Esophagus squamous epithelium (tissue), 5 donors: Measurements from ENCODE around the gene LRP1B. TPM values are rescaled to one million over a fixed set of nuclear protein-coding genes. Genes with fewer than 3 reads are reported as not detected.

Experiments
- DNase-seq: peaks from one replicate; lab custom pipeline; 2025; lab: John Stamatoyannopoulos, UW
- H3K27ac ChIP-seq, 4 donors: fragments of 200-600 bp; sonication (generic); one replicate each; pipeline ENCODE4 v1.5.1; 2016 to 2019; ENCODE audit warnings: mild to moderate bottlenecking in 1 of 4
- H3K27me3 ChIP-seq, 4 donors: fragments of 200-600 bp; sonication (generic); 1 replicate in 3 of 4; 2 replicates in 1 of 4; pipeline versions ENCODE4 v1.5.1 to v1.6.0; 2017 to 2021; ENCODE audit warnings: antibody characterized with exemption in 1 of 4
- H3K36me3 ChIP-seq, 3 donors: fragments of 200-600 bp; sonication (generic); one replicate each; pipeline ENCODE4 v1.5.1; 2016 to 2019
- H3K4me1 ChIP-seq, 3 donors: fragments of 200-600 bp; sonication (generic); one replicate each; pipeline ENCODE4 v1.5.1; 2017 to 2019
- H3K4me3 ChIP-seq, 4 donors: fragments of 200-600 bp; sonication (generic); 1 replicate in 3 of 4; 2 replicates in 1 of 4; pipeline ENCODE4 v1.5.1; 2016 to 2019; ENCODE audit warnings: mild to moderate bottlenecking in 2 of 4, moderate library complexity in 1 of 4
- H3K9me3 ChIP-seq, 3 donors: fragments of 200-600 bp; sonication (generic); one replicate each; pipeline ENCODE4 v1.5.1; 2016 to 2019
- CTCF ChIP-seq, 6 experiments: fragments of 450-650 bp in 4 of 6; fragments of 200-600 bp in 2 of 6; sonication (generic) in 2 of 6; IDR thresholded peaks; one replicate each; pipeline ENCODE4 v1.5.1; 2016 to 2019; ENCODE audit warnings: antibody characterized with exemption in 6 of 6, mild to moderate bottlenecking in 4 of 6, moderate library complexity in 4 of 6
- POLR2A ChIP-seq, 4 donors: fragments of 450-650 bp; IDR thresholded peaks; one replicate each; pipeline ENCODE4 v1.6.1; 2017; ENCODE audit warnings: antibody characterized with exemption in 4 of 4, mild to moderate bottlenecking in 4 of 4, moderate library complexity in 3 of 4
- WGBS, 2 donors: methylation state at CpG; one replicate each; pipeline ENCODE4 v1.1.5; 2018; 5-methylcytosine and 5-hydroxymethylcytosine counted together
- intact Hi-C: fragments of 100-400 bp; cut with DNase I; formaldehyde crosslinking; loops from one replicate; pipeline ENCODE4 v1.15.0; 2022
- total RNA-seq, 4 donors: library from RNA; depleted of rRNA; stranded (reverse); fragments of >200 nt; gene quantifications; one replicate each; pipeline ENCODE4 v1.1.0, GENCODE V29; 2016
- donor health status: DM: yes; HTN: yes; CAD: no.

The LRP1B gene
- total RNA-seq, 4 donors from 2014 or later, result 0.04 to 1.1 (median 0.23) TPM

- intact Hi-C loops, result no loop called here
- Histone ChIP-seq H3K4me3 (no peak overlapping the region), H3K4me1 (no peaks in the 10 kb centered on the region), H3K9me3 (no peaks in the 10 kb centered on the region), H3K36me3 (no peaks in the 10 kb centered on the region), H3K27me3 (no peaks in the 10 kb centered on the region), H3K27ac (no peak overlapping the region)
- DNase-seq, result no peak
- 67 to 79% methylated on average over 2 of the region's 2 CpGs for WGBS, 2 donors
- TF ChIP-seq POLR2A (IDR thresholded peaks at IDR 0.05), result no peak
- no peak for TF ChIP-seq CTCF (IDR thresholded peaks at IDR 0.05)
These were observed 339.3 kb downstream of the LRP1B start for GRCh38 chr2:141791521-141791920.

- WGBS, 2 donors, result 55 to 83% methylated on average over 1 of the region's 1 CpG
- intact Hi-C loops, result no loop called here
- no peak for TF ChIP-seq CTCF (IDR thresholded peaks at IDR 0.05)
- TF ChIP-seq POLR2A (IDR thresholded peaks at IDR 0.05), result no peak
These were observed 348.2 kb downstream of the LRP1B start for GRCh38 chr2:141782574-141782973.

GRCh38 chr2:141778315-141778835, 352.4 kb downstream of the LRP1B start:
- Histone ChIP-seq H3K27me3 (no peaks in the 10 kb centered on the region), H3K27ac (no peak overlapping the region), H3K4me3 (no peak overlapping the region), H3K36me3 (no peaks in the 10 kb centered on the region), H3K9me3 (no peaks in the 10 kb centered on the region), H3K4me1 (no peaks in the 10 kb centered on the region)
- 40 to 61% methylated on average over 2 of the region's 2 CpGs for WGBS, 2 donors
- no peak for TF ChIP-seq POLR2A (IDR thresholded peaks at IDR 0.05)
- no peak for TF ChIP-seq CTCF (IDR thresholded peaks at IDR 0.05)
- intact Hi-C loops, result no loop called here
- no peak for DNase-seq

More at GRCh38 chr2:141782574-141782973, 348.2 kb downstream of the LRP1B start:
- no peaks in the 10 kb centered on the region for H3K4me1 ChIP-seq
- no peak overlapping the region for H3K4me3 ChIP-seq
- no peaks in the 10 kb centered on the region for H3K36me3 ChIP-seq
- no peak for DNase-seq
- H3K27ac ChIP-seq, result no peak overlapping the region
- no peaks in the 10 kb centered on the region for H3K9me3 ChIP-seq
- no peaks in the 10 kb centered on the region for H3K27me3 ChIP-seq

GRCh38 chr2:141770530-141770929, 360.3 kb downstream of the LRP1B start:
- H3K4me1 ChIP-seq, result no peaks in the 10 kb centered on the region
- H3K27me3 ChIP-seq, result no peaks in the 10 kb centered on the region
- TF ChIP-seq CTCF (IDR thresholded peaks at IDR 0.05), result no peak
- no peak for TF ChIP-seq POLR2A (IDR thresholded peaks at IDR 0.05)
- 82% methylated on average over 6 of the region's 6 CpGs for WGBS, 2 donors
- intact Hi-C loops, result no loop called here
- no peaks in the 10 kb centered on the region for H3K36me3 ChIP-seq
- H3K4me3 ChIP-seq, result no peak overlapping the region
- DNase-seq, result no peak
- no peaks in the 10 kb centered on the region for H3K9me3 ChIP-seq
- H3K27ac ChIP-seq, result no peak overlapping the region

- Histone ChIP-seq H3K27ac (no peak overlapping the region), H3K27me3 (no peaks in the 10 kb centered on the region), H3K4me3 (no peak overlapping the region), H3K9me3 (no peaks in the 10 kb centered on the region), H3K4me1 (no peaks in the 10 kb centered on the region), H3K36me3 (no peaks in the 10 kb centered on the region)
- intact Hi-C loops, result no loop called here
- no peak for DNase-seq
- TF ChIP-seq CTCF (IDR thresholded peaks at IDR 0.05) (no peak), POLR2A (IDR thresholded peaks at IDR 0.05) (no peak)
- WGBS, 2 donors, result 73 to 86% methylated on average over 1 of the region's 1 CpG
These were observed 363.1 kb downstream of the LRP1B start for GRCh38 chr2:141767691-141768090.
